ENCODE data around the gene LSM7.

LSM7 gene

DNA sequence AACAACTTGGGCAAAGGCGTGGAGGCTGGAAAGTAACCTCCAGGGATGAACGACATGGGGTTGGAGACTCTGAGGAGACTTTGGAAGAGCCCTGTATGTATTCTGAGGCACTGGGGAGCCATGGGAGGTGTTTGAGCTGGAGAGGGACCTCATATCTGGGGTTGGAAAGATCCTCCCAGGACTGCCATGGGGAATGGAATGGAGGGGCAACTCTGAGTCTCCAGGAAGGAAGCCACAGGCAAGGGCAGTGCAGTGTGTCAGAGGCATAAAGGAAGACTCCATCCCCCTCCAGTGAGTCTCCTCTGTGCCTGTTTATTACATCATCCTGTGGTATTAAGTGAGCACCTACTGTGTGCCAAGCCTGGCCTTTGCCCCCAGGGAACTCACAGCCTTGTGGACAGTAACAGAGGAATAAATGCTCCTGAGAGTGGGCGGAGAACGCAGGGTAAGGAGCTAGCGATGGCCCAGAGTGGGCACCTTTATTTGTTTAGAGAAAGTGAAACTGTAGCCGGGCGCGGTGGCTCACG lies 54.1 kb downstream of the LSM7 start:
- no peak for DNase-seq (ENCODE audit: low read depth)
- TF ChIP-seq, protein P1, sequence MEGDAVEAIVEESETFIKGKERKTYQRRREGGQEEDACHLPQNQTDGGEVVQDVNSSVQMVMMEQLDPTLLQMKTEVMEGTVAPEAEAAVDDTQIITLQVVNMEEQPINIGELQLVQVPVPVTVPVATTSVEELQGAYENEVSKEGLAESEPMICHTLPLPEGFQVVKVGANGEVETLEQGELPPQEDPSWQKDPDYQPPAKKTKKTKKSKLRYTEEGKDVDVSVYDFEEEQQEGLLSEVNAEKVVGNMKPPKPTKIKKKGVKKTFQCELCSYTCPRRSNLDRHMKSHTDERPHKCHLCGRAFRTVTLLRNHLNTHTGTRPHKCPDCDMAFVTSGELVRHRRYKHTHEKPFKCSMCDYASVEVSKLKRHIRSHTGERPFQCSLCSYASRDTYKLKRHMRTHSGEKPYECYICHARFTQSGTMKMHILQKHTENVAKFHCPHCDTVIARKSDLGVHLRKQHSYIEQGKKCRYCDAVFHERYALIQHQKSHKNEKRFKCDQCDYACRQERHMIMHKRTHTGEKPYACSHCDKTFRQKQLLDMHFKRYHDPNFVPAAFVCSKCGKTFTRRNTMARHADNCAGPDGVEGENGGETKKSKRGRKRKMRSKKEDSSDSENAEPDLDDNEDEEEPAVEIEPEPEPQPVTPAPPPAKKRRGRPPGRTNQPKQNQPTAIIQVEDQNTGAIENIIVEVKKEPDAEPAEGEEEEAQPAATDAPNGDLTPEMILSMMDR (IDR thresholded peaks at IDR 0.05; ENCODE audit: control insufficient read depth, extremely low read depth, insufficient read depth) = no peak
- H3K4me3 ChIP-seq (ENCODE audit: low read depth, low read length) = peak overlapping the region; percentile 32

DNA sequence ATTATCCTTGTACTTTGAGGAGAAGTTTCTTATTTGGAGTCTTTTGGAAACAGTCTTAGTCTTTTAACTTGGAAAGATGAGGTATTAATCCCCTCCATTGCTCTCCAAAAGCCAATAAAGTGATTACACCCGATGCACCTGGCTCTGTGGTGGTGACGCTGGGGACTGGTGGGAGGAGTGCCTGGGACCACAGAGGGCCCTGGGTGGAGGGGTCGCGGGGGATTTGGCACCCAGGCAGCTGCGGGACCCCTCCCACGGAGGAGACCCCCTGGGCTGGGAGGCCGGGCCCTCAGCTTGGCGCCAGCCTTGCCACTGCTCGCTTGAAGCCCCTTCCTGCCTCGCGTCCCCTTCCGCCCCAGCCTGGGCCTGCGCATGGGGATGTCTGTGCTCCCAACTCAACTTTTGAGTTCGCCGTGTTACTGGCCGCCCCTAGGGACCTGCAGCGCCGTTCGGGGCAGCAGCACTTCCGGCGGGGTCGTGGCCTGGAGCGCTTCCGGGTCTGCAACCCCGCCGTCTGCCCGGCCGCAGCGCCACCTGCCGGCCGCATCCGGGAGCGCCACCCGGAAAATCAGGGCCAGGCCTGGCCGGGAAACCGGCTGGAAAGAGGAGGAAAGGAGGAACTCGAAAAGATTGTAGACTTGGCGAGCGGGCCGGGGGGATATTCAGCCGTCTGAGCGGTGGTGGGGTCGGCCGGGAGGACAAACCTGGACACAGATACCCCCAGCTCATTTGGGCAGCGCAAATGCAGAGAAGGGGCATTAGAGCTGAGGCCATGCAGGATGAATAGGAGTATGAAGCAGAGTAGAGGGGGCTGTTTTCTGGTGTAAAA lies 54.8 kb downstream of the LSM7 start:
- DNase-seq (ENCODE audit: low read depth) = no peak
- peak overlapping the region; percentile 45 for H3K4me3 ChIP-seq (ENCODE audit: low read depth, low read length)
- TF ChIP-seq, protein P1 (IDR thresholded peaks at IDR 0.05; ENCODE audit: control insufficient read depth, extremely low read depth, insufficient read depth) = peak; percentile 93
